AG09319 (cell line): Measurements from ENCODE around the gene DAPK2.
"Not testable (repeated sequence)": the region's sequence is repeated elsewhere in the genome, so short reads cannot be mapped to it uniquely, and the experiment has no call there.

Experiments
- DNase-seq: peaks from one replicate; pipeline ENCODE4 v3.0.0-alpha.2; 2010; ENCODE audit warnings: low read depth; ENCODE audit errors: extremely low read depth
- TF ChIP-seq, protein P1 (sequence below): IDR thresholded peaks from 2 replicates; pipeline ENCODE4 v1.5.1; 2011; ENCODE audit warnings: low read depth, mild to moderate bottlenecking, inconsistent platforms, low read length, moderate library complexity

The DAPK2 gene

GRCh38 chr15:64068133-64068532 lies 21.8 kb upstream of the DAPK2 start:
- TF ChIP-seq, protein P1, sequence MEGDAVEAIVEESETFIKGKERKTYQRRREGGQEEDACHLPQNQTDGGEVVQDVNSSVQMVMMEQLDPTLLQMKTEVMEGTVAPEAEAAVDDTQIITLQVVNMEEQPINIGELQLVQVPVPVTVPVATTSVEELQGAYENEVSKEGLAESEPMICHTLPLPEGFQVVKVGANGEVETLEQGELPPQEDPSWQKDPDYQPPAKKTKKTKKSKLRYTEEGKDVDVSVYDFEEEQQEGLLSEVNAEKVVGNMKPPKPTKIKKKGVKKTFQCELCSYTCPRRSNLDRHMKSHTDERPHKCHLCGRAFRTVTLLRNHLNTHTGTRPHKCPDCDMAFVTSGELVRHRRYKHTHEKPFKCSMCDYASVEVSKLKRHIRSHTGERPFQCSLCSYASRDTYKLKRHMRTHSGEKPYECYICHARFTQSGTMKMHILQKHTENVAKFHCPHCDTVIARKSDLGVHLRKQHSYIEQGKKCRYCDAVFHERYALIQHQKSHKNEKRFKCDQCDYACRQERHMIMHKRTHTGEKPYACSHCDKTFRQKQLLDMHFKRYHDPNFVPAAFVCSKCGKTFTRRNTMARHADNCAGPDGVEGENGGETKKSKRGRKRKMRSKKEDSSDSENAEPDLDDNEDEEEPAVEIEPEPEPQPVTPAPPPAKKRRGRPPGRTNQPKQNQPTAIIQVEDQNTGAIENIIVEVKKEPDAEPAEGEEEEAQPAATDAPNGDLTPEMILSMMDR: no peak
- DNase-seq: no peak

DNA sequence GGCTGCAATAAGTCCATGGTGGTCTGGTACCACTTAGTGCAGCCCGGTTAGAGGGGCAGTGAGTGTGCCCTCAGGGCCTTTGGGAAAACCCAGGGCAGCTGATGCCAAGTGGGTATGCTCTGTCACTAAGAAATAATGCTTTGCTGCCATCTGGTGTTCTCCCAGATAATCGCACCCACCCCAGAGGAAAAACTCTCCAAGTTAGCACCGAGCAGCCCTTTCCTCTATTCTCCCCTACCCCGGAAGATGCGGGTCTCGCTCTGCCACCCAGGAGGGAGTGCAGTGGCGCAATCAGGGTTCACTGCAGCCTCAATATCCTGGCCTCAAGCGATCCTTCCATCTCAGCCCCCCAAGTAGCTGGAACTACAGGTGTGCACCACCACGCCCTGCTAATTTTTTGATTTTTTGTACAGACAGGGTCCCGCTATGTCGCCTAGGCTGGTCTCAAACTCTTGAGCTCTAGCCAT lies 21.3 kb upstream of the DAPK2 start:
- TF ChIP-seq, protein P1: peak; percentile 73
- DNase-seq: no peak

- no peak for DNase-seq
- TF ChIP-seq, protein P1: no peak
These were observed 20.2 kb upstream of the DAPK2 start for GRCh38 chr15:64066451-64066850.

DNA sequence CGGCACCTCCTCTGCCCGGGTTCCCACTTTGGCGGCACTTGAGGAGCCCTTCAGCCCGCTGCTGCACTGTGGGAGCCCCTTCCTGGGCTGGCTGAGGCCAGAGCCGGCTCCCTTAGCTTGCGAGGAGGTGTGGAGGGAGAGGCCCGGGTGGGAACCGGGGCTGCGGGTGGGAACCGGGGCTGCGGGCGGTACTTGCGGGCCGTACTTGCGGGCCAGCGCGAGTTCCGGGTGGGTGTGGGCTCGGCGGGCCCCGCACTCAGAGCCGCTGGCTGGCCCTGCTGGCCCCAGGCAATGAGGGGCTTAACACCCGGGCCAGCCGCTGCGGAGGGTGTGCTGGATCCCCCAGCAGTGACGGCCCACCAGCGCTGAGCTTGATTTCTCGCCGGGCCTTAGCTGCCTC lies 14.4 kb upstream of the DAPK2 start:
- TF ChIP-seq, protein P1: no peak
- no peak for DNase-seq

DNA sequence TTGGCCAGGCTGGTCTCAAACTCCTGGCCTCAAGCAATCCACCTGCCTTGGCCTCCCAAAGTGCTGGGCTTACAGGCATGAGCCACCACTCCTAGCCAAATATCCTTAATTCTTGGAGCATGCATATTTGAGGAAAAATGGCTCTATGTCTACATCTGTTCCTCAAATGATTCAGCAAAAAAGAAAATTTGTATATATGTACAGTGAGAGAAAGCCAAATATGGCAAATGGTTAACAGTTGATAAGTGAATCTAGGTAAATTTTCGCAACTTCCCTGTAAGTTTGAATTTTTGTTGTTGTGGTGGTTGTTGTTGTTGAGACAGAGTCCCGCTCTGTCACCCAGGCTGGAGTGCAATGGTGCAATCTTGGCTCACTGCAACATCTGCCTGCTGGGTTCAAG lies 12.8 kb upstream of the DAPK2 start:
- not testable (repeated sequence) for DNase-seq

- TF ChIP-seq, protein P1: no peak
- DNase-seq: no peak
These were observed 12.0 kb upstream of the DAPK2 start for GRCh38 chr15:64058279-64058678.

- DNase-seq: not testable (repeated sequence)
These were observed 7.4 kb upstream of the DAPK2 start for GRCh38 chr15:64053674-64054073.

GRCh38 chr15:64052925-64053491 lies 6.7 kb upstream of the DAPK2 start:
- TF ChIP-seq, protein P1: no peak
- no peak for DNase-seq
